ENCODE results near the gene ALDH1L1.

The ALDH1L1 gene

DNA sequence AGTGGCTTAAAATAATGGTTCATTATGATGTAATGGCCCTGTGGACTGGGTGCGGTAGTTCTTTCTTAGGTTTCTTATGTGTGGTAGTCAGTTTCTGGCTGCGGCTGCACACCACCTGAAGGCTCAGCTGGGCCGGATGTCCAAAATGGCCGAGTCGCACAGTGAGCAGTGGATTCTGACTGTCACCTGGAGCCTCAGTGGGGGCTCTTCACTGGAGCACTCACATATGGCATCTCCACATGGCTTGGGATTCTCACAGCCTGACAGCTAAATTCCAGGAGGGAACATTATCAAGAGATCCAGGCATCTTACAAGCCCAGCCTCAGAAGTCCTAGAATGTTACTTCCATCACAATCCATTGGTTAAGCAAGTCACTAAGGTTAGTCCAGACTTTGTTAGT, 26.8 kb upstream of the ALDH1L1 start:
- no peaks in the 10 kb centered on the region for H3K4me1 ChIP-seq (ENCODE audit: control insufficient read depth, insufficient read depth, low read length)

DNA sequence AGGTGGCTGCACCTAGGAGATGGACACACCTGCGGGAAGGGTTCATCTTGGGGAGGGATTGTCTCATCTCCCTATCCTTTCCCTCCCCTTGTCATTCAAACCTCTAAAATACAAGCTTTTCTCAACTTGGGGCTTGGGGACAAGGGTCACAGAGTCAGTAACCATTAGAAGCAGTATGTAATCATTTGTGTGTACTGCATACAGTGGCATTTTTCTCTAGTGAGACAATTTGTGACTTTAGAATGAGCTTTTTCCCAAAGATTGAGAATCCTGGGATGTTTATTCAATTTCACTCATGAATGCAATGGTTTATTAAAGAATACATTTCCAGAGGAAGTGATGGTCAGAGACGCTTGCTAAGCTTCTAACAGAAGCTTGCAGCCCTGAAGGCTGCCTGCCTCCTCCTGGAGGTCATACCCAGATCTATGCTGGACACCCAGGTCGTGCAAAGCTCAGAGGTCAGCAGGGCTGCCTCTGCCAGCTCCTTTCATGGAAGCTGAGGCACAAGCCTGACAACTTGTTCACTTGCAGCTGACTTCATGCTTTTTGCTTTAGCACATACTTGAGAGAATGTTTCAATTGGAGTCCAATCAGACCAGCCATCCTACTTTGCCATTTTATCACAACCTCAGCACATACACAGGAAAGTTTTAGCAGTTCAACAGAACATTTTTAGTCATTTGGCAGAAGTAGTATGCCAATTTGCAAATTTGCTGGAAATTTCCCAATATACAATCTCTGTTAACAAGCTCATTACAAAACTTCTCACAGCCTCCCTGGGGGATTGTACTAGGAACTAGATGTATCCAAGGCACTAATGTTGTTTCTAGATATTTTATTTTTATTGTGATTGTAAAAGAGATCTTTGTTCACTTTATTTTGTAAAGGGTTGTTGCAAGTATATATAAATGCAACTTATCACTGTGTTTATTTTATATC, 25.6 kb upstream of the ALDH1L1 start:
- Histone ChIP-seq H3K36me3 (ENCODE audit: control insufficient read depth, insufficient read depth, low read length) (no peaks in the 10 kb centered on the region), H3K9ac (ENCODE audit: low read depth, low read length) (no peak overlapping the region), H3K9me3 (ENCODE audit: control insufficient read depth, insufficient read depth, low read length) (no peaks in the 10 kb centered on the region), H3K4me1 (ENCODE audit: control insufficient read depth, insufficient read depth, low read length) (no peaks in the 10 kb centered on the region), H3K4me3 (ENCODE audit: low read depth, low read length) (no peak overlapping the region), H3K27me3 (ENCODE audit: control insufficient read depth, insufficient read depth, low read length) (peaks cover 4% of the 10 kb centered on the region)

More for the DNA sequence above, 26.8 kb upstream of the ALDH1L1 start:
- H3K27me3 ChIP-seq (ENCODE audit: control insufficient read depth, insufficient read depth, low read length): peaks cover 14% of the 10 kb centered on the region
- no peak overlapping the region for H3K9ac ChIP-seq (ENCODE audit: low read depth, low read length)
- H3K9me3 ChIP-seq (ENCODE audit: control insufficient read depth, insufficient read depth, low read length): no peaks in the 10 kb centered on the region
- no peaks in the 10 kb centered on the region for H3K36me3 ChIP-seq (ENCODE audit: control insufficient read depth, insufficient read depth, low read length)
- H3K4me3 ChIP-seq (ENCODE audit: low read depth, low read length): no peak overlapping the region

DNA sequence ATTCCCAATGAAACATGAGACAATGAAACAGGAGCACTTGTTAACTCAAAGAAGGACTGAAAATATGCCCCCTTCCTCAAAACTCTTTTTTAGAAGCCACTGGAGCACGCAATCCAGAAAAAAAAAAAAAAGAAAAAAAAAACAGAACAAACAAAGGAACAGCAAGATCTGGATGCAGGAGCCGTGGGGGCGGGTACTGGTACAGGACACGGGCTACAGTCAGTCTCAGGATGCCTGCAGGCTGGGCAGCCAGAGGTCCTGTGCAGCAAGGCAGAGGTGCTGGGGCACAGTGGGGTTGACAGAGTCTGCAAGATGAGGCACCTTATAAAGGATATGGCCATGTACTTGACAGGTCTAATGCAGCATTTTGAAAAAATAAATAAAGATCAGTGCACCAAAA, 22.3 kb upstream of the ALDH1L1 start:
- no peaks in the 10 kb centered on the region for H3K36me3 ChIP-seq (ENCODE audit: control insufficient read depth, insufficient read depth, low read length)
- H3K4me1 ChIP-seq (ENCODE audit: control insufficient read depth, insufficient read depth, low read length): no peaks in the 10 kb centered on the region
- no peak overlapping the region for H3K4me3 ChIP-seq (ENCODE audit: low read depth, low read length)
- H3K9me3 ChIP-seq (ENCODE audit: control insufficient read depth, insufficient read depth, low read length): no peaks in the 10 kb centered on the region
- no peak overlapping the region for H3K9ac ChIP-seq (ENCODE audit: low read depth, low read length)
- no peaks in the 10 kb centered on the region for H3K27me3 ChIP-seq (ENCODE audit: control insufficient read depth, insufficient read depth, low read length)

DNA sequence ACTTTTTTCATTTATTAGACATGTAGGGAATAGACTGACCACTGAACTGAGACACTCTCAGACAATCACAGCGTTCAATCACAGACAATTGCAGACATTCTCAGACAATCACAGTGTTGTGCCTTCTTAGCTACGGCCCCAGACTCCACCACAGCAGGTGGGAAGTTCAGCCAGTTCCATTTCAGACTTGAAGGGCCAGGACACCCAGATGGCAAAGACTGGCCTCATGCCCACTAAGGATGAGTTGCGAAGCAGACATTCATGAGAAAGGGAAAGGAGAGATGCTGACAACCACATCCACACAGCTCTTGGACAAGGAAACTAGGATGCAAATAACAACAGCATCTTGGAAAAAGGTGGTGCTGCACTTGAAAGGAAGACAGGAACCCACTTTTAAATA, 21.9 kb upstream of the ALDH1L1 start:
- Histone ChIP-seq H3K4me3 (ENCODE audit: low read depth, low read length) (no peak overlapping the region), H3K27me3 (ENCODE audit: control insufficient read depth, insufficient read depth, low read length) (no peaks in the 10 kb centered on the region)

DNA sequence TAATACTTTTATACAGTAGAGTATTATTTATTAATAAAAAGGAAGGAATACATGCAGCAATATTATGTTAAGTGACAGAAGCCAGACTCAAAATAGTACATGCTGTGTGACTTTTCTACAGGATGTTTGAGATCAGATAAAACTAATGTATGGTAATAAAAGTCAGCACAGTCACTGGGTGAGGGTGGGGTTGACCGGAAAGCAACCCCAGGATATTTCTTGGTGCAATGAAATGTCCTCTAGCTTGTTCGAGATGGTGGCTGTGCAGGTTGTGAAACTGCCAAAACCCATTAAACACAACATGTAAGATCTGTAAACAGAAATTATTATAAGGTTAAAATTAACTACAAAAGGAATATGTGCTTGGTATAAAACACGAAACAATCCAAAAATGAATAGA, 20.8 kb upstream of the ALDH1L1 start:
- Histone ChIP-seq H3K9me3 (ENCODE audit: control insufficient read depth, insufficient read depth, low read length) (no peaks in the 10 kb centered on the region), H3K36me3 (ENCODE audit: control insufficient read depth, insufficient read depth, low read length) (no peaks in the 10 kb centered on the region), H3K27me3 (ENCODE audit: control insufficient read depth, insufficient read depth, low read length) (no peaks in the 10 kb centered on the region), H3K9ac (ENCODE audit: low read depth, low read length) (no peak overlapping the region), H3K4me1 (ENCODE audit: control insufficient read depth, insufficient read depth, low read length) (no peaks in the 10 kb centered on the region), H3K4me3 (ENCODE audit: low read depth, low read length) (no peak overlapping the region)

More for the DNA sequence above, 21.9 kb upstream of the ALDH1L1 start:
- no peaks in the 10 kb centered on the region for H3K4me1 ChIP-seq (ENCODE audit: control insufficient read depth, insufficient read depth, low read length)
- no peak overlapping the region for H3K9ac ChIP-seq (ENCODE audit: low read depth, low read length)
- no peaks in the 10 kb centered on the region for H3K9me3 ChIP-seq (ENCODE audit: control insufficient read depth, insufficient read depth, low read length)
- H3K36me3 ChIP-seq (ENCODE audit: control insufficient read depth, insufficient read depth, low read length): no peaks in the 10 kb centered on the region

DNA sequence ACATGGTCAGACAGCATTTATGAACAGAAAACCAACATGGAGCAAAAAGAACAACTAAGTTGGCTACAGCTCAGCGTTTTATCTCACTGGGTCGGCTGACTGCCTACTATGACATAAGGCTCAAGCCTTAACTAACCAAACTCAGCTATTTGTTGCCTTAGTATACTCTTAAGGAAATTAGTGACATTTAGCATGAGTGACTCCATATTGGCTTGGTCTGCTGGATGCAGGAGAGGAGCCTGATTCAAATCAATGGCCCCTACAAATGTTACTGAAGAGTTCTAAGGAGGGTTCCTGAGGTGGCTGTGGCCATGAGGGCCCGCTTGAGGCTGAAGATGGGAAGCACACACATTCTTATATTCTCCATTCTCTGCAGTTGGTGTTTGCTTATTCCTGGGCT, 20.1 kb upstream of the ALDH1L1 start:
- Histone ChIP-seq H3K36me3 (ENCODE audit: control insufficient read depth, insufficient read depth, low read length) (no peaks in the 10 kb centered on the region), H3K9me3 (ENCODE audit: control insufficient read depth, insufficient read depth, low read length) (no peaks in the 10 kb centered on the region), H3K27me3 (ENCODE audit: control insufficient read depth, insufficient read depth, low read length) (no peaks in the 10 kb centered on the region), H3K4me1 (ENCODE audit: control insufficient read depth, insufficient read depth, low read length) (no peaks in the 10 kb centered on the region), H3K9ac (ENCODE audit: low read depth, low read length) (no peak overlapping the region), H3K4me3 (ENCODE audit: low read depth, low read length) (no peak overlapping the region)

DNA sequence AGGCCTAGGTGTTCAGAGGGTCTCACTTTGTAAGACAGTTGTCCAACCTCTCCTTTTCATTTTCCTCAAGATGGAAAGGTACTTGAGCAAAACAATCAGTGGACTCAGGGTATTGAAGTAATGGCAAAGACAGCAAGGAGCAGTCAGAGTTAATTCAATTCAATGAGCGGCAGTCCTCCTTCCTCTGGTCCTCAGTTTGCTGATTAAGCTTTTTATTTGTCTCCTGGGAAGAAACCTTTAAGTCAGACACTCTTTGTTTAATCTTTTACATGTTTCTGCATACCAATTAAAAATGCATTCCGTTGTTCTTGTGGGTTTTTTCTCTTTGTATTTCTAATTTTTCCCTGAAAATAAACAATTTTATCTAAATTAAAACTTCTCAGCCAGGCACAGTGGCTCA, 18.9 kb upstream of the ALDH1L1 start:
- Histone ChIP-seq H3K9me3 (ENCODE audit: control insufficient read depth, insufficient read depth, low read length) (no peaks in the 10 kb centered on the region), H3K36me3 (ENCODE audit: control insufficient read depth, insufficient read depth, low read length) (no peaks in the 10 kb centered on the region), H3K4me1 (ENCODE audit: control insufficient read depth, insufficient read depth, low read length) (no peaks in the 10 kb centered on the region), H3K4me3 (ENCODE audit: low read depth, low read length) (no peak overlapping the region), H3K27me3 (ENCODE audit: control insufficient read depth, insufficient read depth, low read length) (no peaks in the 10 kb centered on the region), H3K9ac (ENCODE audit: low read depth, low read length) (no peak overlapping the region)

DNA sequence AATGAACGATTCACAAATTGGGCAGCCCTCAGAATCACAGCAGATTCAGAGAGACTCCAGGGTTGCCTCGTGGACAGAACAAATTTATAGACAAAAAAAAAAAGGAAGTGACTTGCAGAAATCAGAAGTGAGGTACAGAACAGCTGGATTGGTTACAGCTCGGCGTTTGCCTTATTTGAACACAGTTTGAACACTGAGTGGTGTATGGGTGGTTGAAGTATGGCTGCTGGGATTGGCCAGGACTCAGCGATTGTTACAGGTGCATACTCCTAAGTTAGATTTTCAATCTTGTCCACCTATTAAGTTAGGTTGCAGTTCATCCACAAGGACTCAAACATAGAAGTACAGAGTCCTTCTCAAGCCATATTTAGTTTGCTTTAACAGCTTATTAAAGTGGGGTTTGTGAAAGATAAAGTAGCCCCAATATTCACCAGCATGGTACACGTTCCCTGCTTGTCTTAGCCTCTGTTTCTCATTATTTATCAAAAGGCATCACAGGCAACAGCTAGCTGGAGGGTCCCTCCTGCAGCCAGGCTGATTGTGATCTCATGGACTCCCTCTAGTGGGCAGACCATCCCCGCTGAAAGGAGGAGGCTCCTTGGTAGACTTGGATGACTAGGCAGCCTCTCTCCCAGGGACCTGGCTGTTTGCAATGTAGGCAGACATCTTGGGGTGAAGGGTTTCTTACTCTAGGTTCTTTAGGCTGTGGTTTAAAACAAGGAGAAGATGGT, 17.6 kb upstream of the ALDH1L1 start:
- H3K4me3 ChIP-seq (ENCODE audit: low read depth, low read length): no peak overlapping the region
- peaks cover 4% of the 10 kb centered on the region for H3K9me3 ChIP-seq (ENCODE audit: control insufficient read depth, insufficient read depth, low read length)
- H3K27me3 ChIP-seq (ENCODE audit: control insufficient read depth, insufficient read depth, low read length): no peaks in the 10 kb centered on the region
- no peaks in the 10 kb centered on the region for H3K36me3 ChIP-seq (ENCODE audit: control insufficient read depth, insufficient read depth, low read length)
- no peak overlapping the region for H3K9ac ChIP-seq (ENCODE audit: low read depth, low read length)
- no peaks in the 10 kb centered on the region for H3K4me1 ChIP-seq (ENCODE audit: control insufficient read depth, insufficient read depth, low read length)

DNA sequence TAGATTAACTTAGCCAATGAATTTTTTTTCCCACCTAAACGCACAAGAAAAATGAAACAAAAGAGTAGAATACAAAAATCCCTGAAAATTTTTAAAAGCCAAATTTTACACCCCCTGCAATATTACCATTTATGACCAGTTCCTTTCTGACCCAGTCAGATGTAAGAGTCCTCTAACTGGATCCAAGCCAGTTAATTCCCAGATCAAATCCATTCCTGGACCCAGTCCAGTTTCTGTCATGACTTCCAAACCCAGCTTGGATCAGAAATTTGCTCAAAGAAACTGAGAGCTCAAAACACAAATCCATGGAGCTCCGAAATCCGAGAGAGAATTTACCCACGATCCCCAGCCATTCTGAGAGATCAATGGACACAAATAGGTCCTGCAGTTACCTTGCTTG, 17.0 kb upstream of the ALDH1L1 start:
- Histone ChIP-seq H3K27me3 (ENCODE audit: control insufficient read depth, insufficient read depth, low read length) (no peaks in the 10 kb centered on the region), H3K9ac (ENCODE audit: low read depth, low read length) (no peak overlapping the region), H3K4me1 (ENCODE audit: control insufficient read depth, insufficient read depth, low read length) (no peaks in the 10 kb centered on the region), H3K4me3 (ENCODE audit: low read depth, low read length) (no peak overlapping the region), H3K36me3 (ENCODE audit: control insufficient read depth, insufficient read depth, low read length) (no peaks in the 10 kb centered on the region), H3K9me3 (ENCODE audit: control insufficient read depth, insufficient read depth, low read length) (peaks cover 4% of the 10 kb centered on the region)

DNA sequence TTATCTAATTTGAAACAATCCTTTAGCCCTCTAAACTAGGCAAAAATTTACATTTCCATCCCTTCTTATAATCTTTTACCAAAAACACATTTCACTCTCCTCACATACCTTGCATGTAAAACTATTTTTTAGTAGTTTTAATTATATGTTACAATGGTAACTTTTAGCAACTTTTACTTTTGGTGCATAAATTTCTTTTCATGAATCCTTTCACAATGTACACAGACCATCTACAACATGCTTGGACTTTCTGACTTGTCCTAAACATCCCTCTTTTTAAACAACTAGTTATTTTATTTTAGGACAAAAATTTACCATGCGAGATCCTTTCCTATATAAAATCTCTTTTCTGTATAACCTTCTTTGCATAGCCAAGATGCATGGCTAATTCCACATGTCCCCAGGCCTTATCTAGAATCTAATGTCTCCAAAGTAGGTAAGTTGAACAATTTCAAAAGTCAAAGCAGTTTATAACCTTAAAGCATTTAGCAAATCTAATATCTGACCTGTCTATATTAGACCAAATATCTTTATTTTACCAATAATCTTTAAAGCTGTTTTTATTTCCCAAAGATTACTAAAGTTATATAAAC, 14.4 kb upstream of the ALDH1L1 start:
- Histone ChIP-seq H3K36me3 (ENCODE audit: control insufficient read depth, insufficient read depth, low read length) (no peaks in the 10 kb centered on the region), H3K9ac (ENCODE audit: low read depth, low read length) (no peak overlapping the region), H3K4me3 (ENCODE audit: low read depth, low read length) (no peak overlapping the region), H3K9me3 (ENCODE audit: control insufficient read depth, insufficient read depth, low read length) (peaks cover 4% of the 10 kb centered on the region), H3K27me3 (ENCODE audit: control insufficient read depth, insufficient read depth, low read length) (no peaks in the 10 kb centered on the region), H3K4me1 (ENCODE audit: control insufficient read depth, insufficient read depth, low read length) (no peaks in the 10 kb centered on the region)

DNA sequence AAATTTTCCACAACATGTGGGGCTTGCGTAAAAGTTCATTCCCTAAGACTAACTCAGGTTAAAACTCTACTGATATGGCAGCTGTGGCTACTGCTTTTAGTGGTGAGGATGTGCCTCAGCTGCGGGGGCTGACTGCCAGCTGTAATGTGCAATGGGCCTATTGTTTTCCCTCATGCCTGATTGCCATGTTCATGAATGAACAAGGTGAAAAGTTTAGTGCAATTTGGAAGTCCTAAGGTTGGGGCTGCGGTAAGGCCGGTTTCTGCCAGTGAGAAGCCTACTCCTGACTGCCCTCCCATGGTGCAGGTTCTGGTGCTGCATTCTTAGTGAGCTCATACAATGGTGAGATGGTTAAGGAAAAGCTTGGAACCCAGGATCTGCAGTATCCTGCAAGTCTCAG, 10.9 kb upstream of the ALDH1L1 start:
- no peaks in the 10 kb centered on the region for H3K27me3 ChIP-seq (ENCODE audit: control insufficient read depth, insufficient read depth, low read length)
- no peak overlapping the region for H3K9ac ChIP-seq (ENCODE audit: low read depth, low read length)
- H3K4me3 ChIP-seq (ENCODE audit: low read depth, low read length): no peak overlapping the region
- H3K9me3 ChIP-seq (ENCODE audit: control insufficient read depth, insufficient read depth, low read length): peaks cover 4% of the 10 kb centered on the region
- no peaks in the 10 kb centered on the region for H3K4me1 ChIP-seq (ENCODE audit: control insufficient read depth, insufficient read depth, low read length)
- no peaks in the 10 kb centered on the region for H3K36me3 ChIP-seq (ENCODE audit: control insufficient read depth, insufficient read depth, low read length)

Data from iPS-15b (cell line).